Liver (tissue), 9 donors: Measurements from ENCODE around the gene PTPRQ. TPM values are rescaled to one million over a fixed set of nuclear protein-coding genes. Genes with fewer than 3 reads are reported as not detected.

ENCODE experiments used
- DNase-seq: peaks from one replicate; pipeline ENCODE4 v3.0.0-alpha.2; 2017; ENCODE audit warnings: low spot score
- H3K27ac ChIP-seq, 2 donors: one replicate each; pipeline ENCODE4 v1.7.0; 2013; ENCODE audit warnings: inconsistent platforms in 2 of 2, low read length in 2 of 2, control low read depth in 1 of 2, low read depth in 1 of 2, mild to moderate bottlenecking in 1 of 2
- H3K27me3 ChIP-seq, 4 donors: one replicate each; pipeline versions ENCODE4 v1.6.1 to v1.7.0; 2013; ENCODE audit warnings: low read length in 3 of 4, inconsistent platforms in 1 of 4, mild to moderate bottlenecking in 1 of 4, moderate library complexity in 1 of 4; ENCODE audit not compliant: control insufficient read depth in 4 of 4, insufficient read depth in 4 of 4
- H3K36me3 ChIP-seq, 4 donors: one replicate each; pipeline versions ENCODE4 v1.6.1 to v1.7.0; 2013; ENCODE audit warnings: low read length in 3 of 4, mild to moderate bottlenecking in 3 of 4, low read depth in 1 of 4, moderate library complexity in 1 of 4; ENCODE audit not compliant: control insufficient read depth in 4 of 4, insufficient read depth in 3 of 4
- H3K4me1 ChIP-seq, 4 donors: one replicate each; pipeline versions ENCODE4 v1.6.1 to v1.7.0; 2013; ENCODE audit warnings: low read length in 3 of 4, mild to moderate bottlenecking in 3 of 4, moderate library complexity in 1 of 4; ENCODE audit not compliant: control insufficient read depth in 4 of 4, insufficient read depth in 4 of 4
- H3K4me3 ChIP-seq, 3 donors: one replicate each; pipeline versions ENCODE4 v1.6.1 to v1.7.0; 2013; ENCODE audit warnings: low read length in 3 of 3, control low read depth in 1 of 3, low read depth in 1 of 3, mild to moderate bottlenecking in 1 of 3
- H3K9ac ChIP-seq, 2 donors: one replicate each; pipeline ENCODE4 v1.7.0; 2013; ENCODE audit warnings: low read length in 2 of 2, mild to moderate bottlenecking in 2 of 2, moderate library complexity in 2 of 2, control low read depth in 1 of 2, low read depth in 1 of 2
- H3K9me3 ChIP-seq, 4 donors: one replicate each; pipeline versions ENCODE4 v1.6.1 to v1.7.0; 2013; ENCODE audit warnings: low read length in 3 of 4; ENCODE audit not compliant: control insufficient read depth in 4 of 4
- CTCF ChIP-seq: fragments of 150-350 bp; IDR thresholded peaks from 2 replicates; pipeline ENCODE4 v1.5.1; 2017; ENCODE audit warnings: improper control_type of control experiment, low read depth, low read length; ENCODE audit not compliant: missing input control
- EGR1 ChIP-seq, 2 donors: IDR thresholded peaks; 2 replicates each; pipeline ENCODE4 v1.6.1; 2016 to 2018; ENCODE audit warnings: antibody characterized with exemption in 2 of 2, low read depth in 2 of 2
- FOXA1 ChIP-seq: IDR thresholded peaks from 2 replicates; pipeline ENCODE4 v1.6.1; 2016; ENCODE audit warnings: antibody characterized with exemption
- FOXA2 ChIP-seq: IDR thresholded peaks from 2 replicates; pipeline ENCODE4 v1.6.1; 2016; ENCODE audit warnings: antibody characterized with exemption
- GABPA ChIP-seq, 2 donors: IDR thresholded peaks in 1 of 2; conservative IDR thresholded peaks in 1 of 2; 2 replicates each; pipeline ENCODE4 v1.6.1; 2016; ENCODE audit warnings: antibody characterized with exemption in 2 of 2, mild to moderate bottlenecking in 1 of 2, moderate library complexity in 1 of 2
- HNF4A ChIP-seq, 2 donors: conservative IDR thresholded peaks; 2 replicates each; pipeline ENCODE4 v1.6.1; 2016; ENCODE audit warnings: antibody characterized with exemption in 2 of 2, mild to moderate bottlenecking in 2 of 2
- HNF4G ChIP-seq: IDR thresholded peaks from 2 replicates; pipeline ENCODE4 v1.6.1; 2016; ENCODE audit warnings: antibody characterized with exemption
- JUND ChIP-seq, 2 donors: IDR thresholded peaks; 2 replicates each; pipeline ENCODE4 v1.6.1; 2016; ENCODE audit warnings: antibody characterized with exemption in 2 of 2
- MAX ChIP-seq: IDR thresholded peaks from 2 replicates; pipeline ENCODE4 v1.6.1; 2016; ENCODE audit warnings: antibody characterized with exemption
- NR2F2 ChIP-seq: IDR thresholded peaks from 2 replicates; pipeline ENCODE4 v1.6.1; 2016; ENCODE audit warnings: antibody characterized with exemption
- RAD21 ChIP-seq, 2 donors: IDR thresholded peaks; 2 replicates each; pipeline ENCODE4 v1.6.1; 2016; ENCODE audit warnings: antibody characterized with exemption in 2 of 2, mild to moderate bottlenecking in 2 of 2
- REST ChIP-seq: IDR thresholded peaks from 2 replicates; pipeline ENCODE4 v1.6.1; 2016; ENCODE audit warnings: antibody characterized with exemption, mild to moderate bottlenecking
- RXRA ChIP-seq, 2 donors: IDR thresholded peaks; 2 replicates each; pipeline ENCODE4 v1.6.1; 2017 to 2018; ENCODE audit warnings: antibody characterized with exemption in 2 of 2, mild to moderate bottlenecking in 1 of 2
- SP1 ChIP-seq: IDR thresholded peaks from 2 replicates; pipeline ENCODE4 v1.6.1; 2018; ENCODE audit warnings: antibody characterized with exemption, mild to moderate bottlenecking
- TAF1 ChIP-seq: conservative IDR thresholded peaks from 2 replicates; pipeline ENCODE4 v1.6.1; 2016; ENCODE audit warnings: antibody characterized with exemption, mild to moderate bottlenecking
- YY1 ChIP-seq: IDR thresholded peaks from 2 replicates; pipeline ENCODE4 v1.6.1; 2016; ENCODE audit warnings: antibody characterized with exemption, mild to moderate bottlenecking
- ZBTB33 ChIP-seq: IDR thresholded peaks from 2 replicates; pipeline ENCODE4 v1.6.1; 2016; ENCODE audit warnings: antibody characterized with exemption
- WGBS: extraction: QIAGEN DNeasy Blood & Tissue Kit; methylation state at CpG from one replicate; pipeline ENCODE4 v1.1.7; 2013; 5-methylcytosine and 5-hydroxymethylcytosine counted together
- polyA plus RNA-seq, 2 donors: library from polyadenylated mRNA; stranded (reverse) in 1 of 2; unstranded in 1 of 2; fragments of 200-250 nt in 1 of 2; fragments of >200 nt in 1 of 2; fragmentation: Nextera tagmentation in 1 of 2; extraction: Ambion mirVana in 1 of 2; gene quantifications; one replicate each; pipeline versions ENCODE4 v1.2.1 to v1.2.3, GENCODE V29; 2013 to 2015
- total RNA-seq, 2 donors: library from RNA; depleted of rRNA; stranded (reverse); fragments of >200 nt; gene quantifications; one replicate each; pipeline ENCODE4 v1.2.3, GENCODE V29; 2014
- TF ChIP-seq, protein P1 (sequence below): IDR thresholded peaks from 2 replicates; pipeline ENCODE4 v1.6.1; 2016; ENCODE audit warnings: antibody characterized with exemption
- donor health status: healthy.
- donor health status: healthy.
- donor health status: healthy.
- donor health status: healthy.
- donor health status: healthy.

Gene PTPRQ
- total and polyA plus RNA-seq, 4 donors = 0.02 to 0.08 (median 0.04) TPM

DNA sequence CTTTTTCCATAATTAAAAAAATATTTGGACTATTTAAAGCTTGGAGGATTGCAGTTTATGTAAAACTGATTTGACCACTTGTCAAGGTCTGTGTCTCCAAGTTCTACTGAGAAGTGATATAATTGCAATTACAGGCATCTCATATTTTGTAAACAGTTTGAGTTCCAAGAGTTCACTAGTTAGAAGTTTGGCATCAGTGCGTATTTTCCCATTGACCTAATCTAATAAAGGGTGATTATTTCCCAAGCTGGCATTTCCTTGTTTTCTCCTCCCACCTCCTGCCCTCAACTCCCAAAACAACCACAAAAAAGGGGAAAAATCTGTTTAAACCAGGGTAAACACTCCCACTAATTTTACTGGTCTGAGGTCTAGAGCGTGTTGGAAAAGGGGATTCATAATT, 260.4 kb downstream of the PTPRQ start:
- H3K9ac ChIP-seq = no peak overlapping the region
- TF ChIP-seq HNF4G (no peak), REST (peak; percentile 47), RAD21 (IDR thresholded peaks at IDR 0.05) (peak; percentile 12 to 19), JUND (IDR thresholded peaks at IDR 0.05) (no peak), SP1 (peak; percentile 47), HNF4A (conservative IDR thresholded peaks at IDR 0.05) (peak; percentile 70 to 71), MAX (no peak), CTCF (no peak), TAF1 (no peak), ZBTB33 (no peak), FOXA1 (no peak), YY1 (peak; percentile 44), GABPA (IDR thresholded peaks at IDR 0.05 in 1 of 2, conservative IDR thresholded peaks at IDR 0.05 in 1 of 2) (no peak), EGR1 (IDR thresholded peaks at IDR 0.05; ENCODE audit: low read depth in 2 of 2) (peak in 1 of 2 donors; percentile 33), RXRA (IDR thresholded peaks at IDR 0.05) (peak; percentile 33 to 60), NR2F2 (no peak), FOXA2 (no peak)
- TF ChIP-seq, protein P1, sequence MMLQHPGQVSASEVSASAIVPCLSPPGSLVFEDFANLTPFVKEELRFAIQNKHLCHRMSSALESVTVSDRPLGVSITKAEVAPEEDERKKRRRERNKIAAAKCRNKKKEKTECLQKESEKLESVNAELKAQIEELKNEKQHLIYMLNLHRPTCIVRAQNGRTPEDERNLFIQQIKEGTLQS = no peak
- WGBS = 63% methylated on average over 2 of the region's 2 CpGs

More for the DNA sequence above, 260.4 kb downstream of the PTPRQ start:
- Histone ChIP-seq H3K27ac (peak overlapping the region; percentile 8 to 20), H3K27me3 (no peaks in the 10 kb centered on the region), H3K36me3 (no peaks in the 10 kb centered on the region), H3K4me1 (peaks cover 2 to 15% (median 6%) of the 10 kb centered on the region in 4 donors), H3K4me3 (no peak overlapping the region), H3K9me3 (no peaks in the 10 kb centered on the region)
- no peak for DNase-seq
